OCI-LY3 (cell line): ENCODE data around the gene PSMA5.

ENCODE experiments used
- H2AFZ ChIP-seq: fragments of 200-600, 300-600 bp; shearing (Covaris generic); 2 replicates; pipeline ENCODE4 v1.6.0; 2014; ENCODE audit warnings: antibody characterized with exemption, low read depth, low read length
- H3K27ac ChIP-seq: fragments of 200-600, 300-600 bp; sonication (generic); 2 replicates; pipeline ENCODE4 v1.5.1; 2014; ENCODE audit warnings: mild to moderate bottlenecking, low read length, moderate library complexity, mixed read lengths
- H3K27me3 ChIP-seq: fragments of 200-600, 300-600 bp; sonication (generic); 2 replicates; pipeline ENCODE4 v1.6.1; 2014; ENCODE audit warnings: low read depth, low read length, mixed read lengths
- H3K36me3 ChIP-seq: fragments of 200-600, 300-600 bp; sonication (generic); replicated peaks from 2 replicates; pipeline ENCODE3; 2014; ENCODE audit warnings: low read depth, low read length, mixed read lengths
- H3K4me1 ChIP-seq: fragments of 300-600, 200-600 bp; sonication (generic); 2 replicates; pipeline ENCODE4 v1.6.1; 2014; ENCODE audit warnings: low read length, mixed read lengths
- H3K4me2 ChIP-seq: fragments of 200-600, 300-600 bp; sonication (generic); 2 replicates; pipeline ENCODE4 v1.6.1; 2014; ENCODE audit warnings: low read length, mixed read lengths
- H3K4me3 ChIP-seq: fragments of 300-600, 200-600 bp; sonication (generic); 2 replicates; pipeline ENCODE4 v1.5.1; 2014; ENCODE audit warnings: antibody characterized with exemption, mild to moderate bottlenecking, low read length, moderate library complexity
- H3K79me2 ChIP-seq: fragments of 300-600, 200-600 bp; shearing (Covaris generic); 2 replicates; pipeline ENCODE4 v1.6.1; 2014; ENCODE audit warnings: mild to moderate bottlenecking, low read length, mixed read lengths
- H3K9ac ChIP-seq: fragments of 300-600, 200-600 bp; shearing (Covaris generic); 2 replicates; pipeline ENCODE4 v1.6.0; 2014; ENCODE audit warnings: mild to moderate bottlenecking, low read length, moderate library complexity
- H3K9me3 ChIP-seq: fragments of 200-600, 300-600 bp; shearing (Covaris generic); 2 replicates; pipeline ENCODE4 v1.6.1; 2014; ENCODE audit warnings: low read length, mixed read lengths; ENCODE audit not compliant: insufficient read depth
- H4K20me1 ChIP-seq: fragments of 200-600, 300-600 bp; sonication (generic); 2 replicates; pipeline ENCODE4 v1.6.1; 2016; ENCODE audit warnings: low read length, mixed read lengths; ENCODE audit not compliant: insufficient read depth
- EZH2phosphoT487 ChIP-seq: fragments of 200-600 bp; shearing (Covaris generic); IDR thresholded peaks from 2 replicates; pipeline ENCODE4 v1.6.1; 2018; ENCODE audit warnings: antibody characterized with exemption, mixed run types, low read depth
- TF ChIP-seq, protein P1 (sequence below): fragments of 200-600, 300-600 bp; sonication (generic); IDR thresholded peaks from 2 replicates; pipeline ENCODE4 v1.5.1; 2014; ENCODE audit warnings: antibody characterized with exemption, low read length, low read depth

Gene PSMA5

DNA sequence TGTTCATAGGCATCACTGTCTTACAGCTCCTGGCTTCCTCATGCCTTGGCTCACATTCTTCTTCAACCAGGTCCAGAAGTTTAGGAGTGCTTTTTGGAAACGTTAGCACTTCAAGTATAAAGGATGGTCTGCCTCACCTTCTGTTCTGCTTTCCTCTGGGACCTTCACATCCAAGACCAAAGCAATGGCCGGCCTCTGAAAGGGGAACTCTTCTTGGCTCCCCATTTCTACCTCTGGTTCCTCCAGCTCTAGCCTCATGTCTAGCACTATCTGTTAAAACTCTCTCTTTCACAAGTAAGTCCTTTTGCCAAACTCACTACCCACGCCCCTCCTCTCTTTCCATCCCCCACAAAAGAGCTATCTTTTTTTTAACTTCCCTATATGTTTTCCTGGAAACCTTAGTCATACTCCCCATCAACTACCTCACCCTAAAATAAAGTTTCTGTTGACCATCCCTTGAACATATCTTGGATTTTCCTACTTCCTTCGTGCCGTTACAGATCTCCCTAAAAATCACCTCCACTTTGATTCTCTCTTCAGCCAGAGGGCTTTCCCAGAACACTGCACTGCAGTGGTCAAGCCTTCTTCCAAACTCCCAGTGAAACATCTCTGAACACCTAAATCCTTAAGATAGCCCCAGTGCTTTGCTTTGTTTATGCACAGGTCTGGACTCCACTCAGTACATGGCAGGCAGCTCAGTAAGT is 36.5 kb downstream of the PSMA5 start:
- H3K27me3 ChIP-seq: peaks cover 25% of the 10 kb centered on the region
- no peak overlapping the region for H3K4me2 ChIP-seq
- no peak overlapping the region for H3K9ac ChIP-seq
- no peak overlapping the region for H3K27ac ChIP-seq
- TF ChIP-seq EZH2phosphoT487: no peak
- TF ChIP-seq, protein P1, sequence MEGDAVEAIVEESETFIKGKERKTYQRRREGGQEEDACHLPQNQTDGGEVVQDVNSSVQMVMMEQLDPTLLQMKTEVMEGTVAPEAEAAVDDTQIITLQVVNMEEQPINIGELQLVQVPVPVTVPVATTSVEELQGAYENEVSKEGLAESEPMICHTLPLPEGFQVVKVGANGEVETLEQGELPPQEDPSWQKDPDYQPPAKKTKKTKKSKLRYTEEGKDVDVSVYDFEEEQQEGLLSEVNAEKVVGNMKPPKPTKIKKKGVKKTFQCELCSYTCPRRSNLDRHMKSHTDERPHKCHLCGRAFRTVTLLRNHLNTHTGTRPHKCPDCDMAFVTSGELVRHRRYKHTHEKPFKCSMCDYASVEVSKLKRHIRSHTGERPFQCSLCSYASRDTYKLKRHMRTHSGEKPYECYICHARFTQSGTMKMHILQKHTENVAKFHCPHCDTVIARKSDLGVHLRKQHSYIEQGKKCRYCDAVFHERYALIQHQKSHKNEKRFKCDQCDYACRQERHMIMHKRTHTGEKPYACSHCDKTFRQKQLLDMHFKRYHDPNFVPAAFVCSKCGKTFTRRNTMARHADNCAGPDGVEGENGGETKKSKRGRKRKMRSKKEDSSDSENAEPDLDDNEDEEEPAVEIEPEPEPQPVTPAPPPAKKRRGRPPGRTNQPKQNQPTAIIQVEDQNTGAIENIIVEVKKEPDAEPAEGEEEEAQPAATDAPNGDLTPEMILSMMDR: no peak
- no peaks in the 10 kb centered on the region for H4K20me1 ChIP-seq
- H3K9me3 ChIP-seq: no peaks in the 10 kb centered on the region
- H3K4me1 ChIP-seq: peaks cover 38% of the 10 kb centered on the region
- H2AFZ ChIP-seq: no peak overlapping the region
- no peaks in the 10 kb centered on the region for H3K79me2 ChIP-seq
- H3K36me3 ChIP-seq: no peaks in the 10 kb centered on the region
- H3K4me3 ChIP-seq: no peak overlapping the region

DNA sequence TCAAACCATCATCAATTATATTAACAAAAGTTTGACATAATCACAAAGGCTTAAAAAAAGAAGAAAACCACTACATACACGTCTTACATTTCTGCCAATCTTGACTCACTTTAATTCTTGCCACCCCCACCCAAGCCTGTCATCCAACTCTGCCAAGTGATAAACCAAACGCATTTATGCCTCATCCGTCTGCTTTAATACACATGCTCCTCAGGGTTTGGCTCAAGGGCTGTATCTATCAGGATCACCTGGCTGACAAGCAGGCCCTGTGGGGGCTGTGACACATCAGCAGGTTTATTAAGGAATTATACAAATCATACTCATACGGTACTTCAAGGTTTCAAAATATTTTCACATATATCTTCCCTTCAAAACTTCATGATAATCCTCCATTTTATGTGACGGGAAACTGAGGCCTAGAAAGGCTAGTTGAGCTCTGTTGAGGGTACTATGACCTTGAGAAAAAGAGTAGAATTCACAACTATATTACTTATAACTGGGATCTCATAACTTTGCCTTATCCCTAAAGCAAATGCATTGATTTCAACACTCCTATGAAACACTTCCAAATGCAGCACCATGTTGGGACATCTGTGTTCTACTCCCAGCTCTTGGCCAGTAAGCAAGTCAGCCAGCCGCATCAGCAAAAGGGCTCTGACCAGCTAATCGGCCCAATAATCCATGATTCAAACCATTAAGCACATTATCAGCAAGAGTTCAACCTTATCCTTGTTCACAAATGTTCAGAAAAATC is 37.2 kb downstream of the PSMA5 start:
- H4K20me1 ChIP-seq: no peaks in the 10 kb centered on the region
- no peak overlapping the region for H3K27ac ChIP-seq
- peaks cover 38% of the 10 kb centered on the region for H3K4me1 ChIP-seq
- H3K79me2 ChIP-seq: no peaks in the 10 kb centered on the region
- no peak overlapping the region for H3K9ac ChIP-seq
- H3K4me2 ChIP-seq: no peak overlapping the region
- H3K9me3 ChIP-seq: no peaks in the 10 kb centered on the region
- H3K4me3 ChIP-seq: no peak overlapping the region
- peaks cover 20% of the 10 kb centered on the region for H3K27me3 ChIP-seq
- H3K36me3 ChIP-seq: no peaks in the 10 kb centered on the region
- H2AFZ ChIP-seq: no peak overlapping the region
- TF ChIP-seq, protein P1: no peak
- no peak for TF ChIP-seq EZH2phosphoT487

DNA sequence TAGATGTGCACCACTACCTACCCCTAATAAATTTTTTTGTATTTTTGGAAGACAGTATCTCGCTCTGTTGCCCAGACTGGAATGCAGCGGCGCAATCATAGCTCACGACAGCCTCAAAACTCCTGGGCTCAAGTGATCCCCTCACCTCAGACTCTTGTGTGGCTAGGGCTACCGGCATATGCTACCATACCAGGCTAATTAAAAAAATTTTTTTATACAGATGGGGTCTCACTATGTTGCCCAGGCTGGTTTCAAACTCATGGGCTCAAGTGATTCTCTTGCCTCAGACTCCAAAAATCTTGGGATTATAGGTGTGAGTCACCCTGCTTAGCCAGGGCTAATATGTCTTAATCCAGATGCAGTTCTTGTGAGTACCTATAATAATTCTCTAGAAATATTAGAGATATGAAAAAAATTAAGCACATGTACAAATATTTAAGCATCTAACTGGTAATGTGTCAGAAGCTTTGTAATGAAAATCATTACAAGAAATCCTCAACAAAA is 38.0 kb downstream of the PSMA5 start:
- H4K20me1 ChIP-seq: no peaks in the 10 kb centered on the region
- no peak overlapping the region for H2AFZ ChIP-seq
- peaks cover 20% of the 10 kb centered on the region for H3K27me3 ChIP-seq
- no peaks in the 10 kb centered on the region for H3K9me3 ChIP-seq
- H3K9ac ChIP-seq: no peak overlapping the region
- H3K4me2 ChIP-seq: no peak overlapping the region
- H3K4me1 ChIP-seq: peaks cover 36% of the 10 kb centered on the region
- no peaks in the 10 kb centered on the region for H3K36me3 ChIP-seq
- no peaks in the 10 kb centered on the region for H3K79me2 ChIP-seq
- H3K27ac ChIP-seq: no peak overlapping the region
- no peak for TF ChIP-seq EZH2phosphoT487
- TF ChIP-seq, protein P1: no peak
- H3K4me3 ChIP-seq: no peak overlapping the region

DNA sequence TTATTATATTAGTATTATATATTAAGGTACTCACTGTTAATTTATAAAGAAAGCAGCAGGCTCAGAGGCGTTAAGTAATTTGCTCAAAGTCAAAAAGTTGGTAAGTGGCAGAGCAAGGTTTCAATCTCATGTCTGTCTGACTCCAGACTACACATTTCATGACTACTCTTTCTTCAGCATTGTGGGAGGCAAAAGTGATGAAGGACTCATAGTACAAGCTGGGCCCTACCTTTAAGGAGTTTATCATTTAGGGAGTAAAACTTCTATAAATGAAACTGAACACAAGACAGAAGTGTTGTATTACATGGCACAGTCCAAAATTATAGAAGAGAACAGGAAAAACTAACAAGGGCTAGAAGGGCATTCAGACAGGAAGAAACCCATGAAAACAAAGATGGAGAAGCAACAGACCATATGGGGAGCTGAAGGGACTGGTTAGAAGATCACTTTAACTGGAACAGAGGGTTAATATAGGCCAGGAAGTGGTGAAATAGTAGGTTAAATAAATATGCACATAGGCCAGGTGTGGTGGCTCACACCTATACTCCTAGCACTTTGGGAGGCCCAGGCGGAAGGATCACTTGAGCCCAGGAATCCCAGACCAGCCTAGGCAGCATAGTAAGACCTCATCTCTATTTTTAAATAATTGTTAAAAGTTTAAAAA is 40.1 kb downstream of the PSMA5 start:
- Histone ChIP-seq H3K27me3 (peaks cover 20% of the 10 kb centered on the region), H3K9me3 (no peaks in the 10 kb centered on the region), H4K20me1 (no peaks in the 10 kb centered on the region), H3K9ac (no peak overlapping the region), H3K4me2 (no peak overlapping the region), H3K4me3 (no peak overlapping the region), H3K36me3 (no peaks in the 10 kb centered on the region), H3K4me1 (peaks cover 15% of the 10 kb centered on the region), H2AFZ (no peak overlapping the region), H3K27ac (no peak overlapping the region), H3K79me2 (no peaks in the 10 kb centered on the region)
- TF ChIP-seq, protein P1: no peak
- no peak for TF ChIP-seq EZH2phosphoT487
